Neural crest cell (in vitro differentiated cells): ENCODE data around the gene MYOD1. TPM values are rescaled to one million over a fixed set of nuclear protein-coding genes. Genes with fewer than 3 reads are reported as not detected.

ENCODE experiments used
- DNase-seq: peaks from one replicate; pipeline ENCODE4 v3.0.0; 2021; ENCODE audit warnings: low read depth, mixed read lengths, low spot score
- H3K27ac Mint-ChIP-seq: one replicate; pipeline ENCODE4 v1.8.0; 2021; ENCODE audit warnings: mild to moderate bottlenecking, mixed read lengths; ENCODE audit not compliant: unreplicated experiment
- H3K27me3 Mint-ChIP-seq: 2 replicates; pipeline ENCODE4 v1.8.0; 2021; ENCODE audit warnings: low read depth, mild to moderate bottlenecking, mixed read lengths
- H3K36me3 Mint-ChIP-seq: 2 replicates; pipeline ENCODE4 v1.8.0; 2021; ENCODE audit warnings: low read depth, mild to moderate bottlenecking, mixed read lengths
- H3K4me1 Mint-ChIP-seq: 2 replicates; pipeline ENCODE4 v1.8.0; 2021; ENCODE audit warnings: mixed read lengths
- H3K4me3 Mint-ChIP-seq: one replicate; pipeline ENCODE4 v1.8.0; 2021; ENCODE audit warnings: mild to moderate bottlenecking, mixed read lengths
- H3K9me3 Mint-ChIP-seq: 2 replicates; pipeline ENCODE4 v1.8.0; 2021; ENCODE audit warnings: mixed read lengths
- CTCF ChIP-seq: fragments of 200-600 bp; sonication (generic); conservative IDR thresholded peaks from 2 replicates; pipeline ENCODE4 v1.5.0; 2021; ENCODE audit warnings: antibody characterized with exemption, mild to moderate bottlenecking
- total RNA-seq: library from RNA; stranded (reverse); gene quantifications from 2 replicates; pipeline ENCODE4 v1.2.1, GENCODE V29; 2021

MYOD1 gene
- total RNA-seq, 1 donor from 2014 or later: not detected

- Mint-ChIP-seq H3K4me1 (peaks cover 34% of the 10 kb centered on the region), H3K9me3 (no peaks in the 10 kb centered on the region), H3K36me3 (peaks cover 4% of the 10 kb centered on the region), H3K4me3 (no peak overlapping the region), H3K27ac (no peak overlapping the region), H3K27me3 (no peaks in the 10 kb centered on the region)
- no peak for DNase-seq
- no peak for TF ChIP-seq CTCF
Measured at GRCh38 chr11:17768547-17768946, 49.2 kb downstream of the MYOD1 start.

DNA sequence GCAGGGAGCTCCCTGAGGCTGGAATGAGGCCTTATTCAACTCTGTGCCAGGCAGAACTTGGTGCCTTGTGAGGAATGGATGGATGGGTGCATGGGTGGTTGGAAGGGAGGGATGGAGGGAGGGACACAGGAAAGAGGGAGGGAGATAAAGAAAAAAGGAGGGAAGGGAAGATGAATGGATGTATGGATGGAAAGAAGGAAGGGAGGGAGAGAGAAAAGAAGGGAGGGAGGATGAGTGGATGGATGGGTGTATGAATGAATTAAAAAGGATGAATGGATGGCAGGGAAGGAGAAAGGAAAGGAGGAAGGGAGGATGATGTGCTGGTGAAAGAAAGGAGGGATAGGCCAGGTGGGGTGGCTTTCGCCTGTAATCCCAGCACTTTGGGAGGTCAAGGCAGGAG lies 49.8 kb downstream of the MYOD1 start:
- no peak overlapping the region for H3K27ac Mint-ChIP-seq
- no peak for DNase-seq
- peaks cover 30% of the 10 kb centered on the region for H3K4me1 Mint-ChIP-seq
- no peak overlapping the region for H3K4me3 Mint-ChIP-seq
- TF ChIP-seq CTCF: no peak
- H3K9me3 Mint-ChIP-seq: no peaks in the 10 kb centered on the region
- peaks cover 4% of the 10 kb centered on the region for H3K36me3 Mint-ChIP-seq
- H3K27me3 Mint-ChIP-seq: no peaks in the 10 kb centered on the region

- Mint-ChIP-seq H3K36me3 (peaks cover 4% of the 10 kb centered on the region), H3K4me1 (peaks cover 24% of the 10 kb centered on the region), H3K27ac (peak overlapping the region; percentile 97), H3K4me3 (no peak overlapping the region), H3K9me3 (no peaks in the 10 kb centered on the region), H3K27me3 (no peaks in the 10 kb centered on the region)
- TF ChIP-seq CTCF: peak; percentile 36
- no peak for DNase-seq
Measured at GRCh38 chr11:17770048-17770652, 50.8 kb downstream of the MYOD1 start.

DNA sequence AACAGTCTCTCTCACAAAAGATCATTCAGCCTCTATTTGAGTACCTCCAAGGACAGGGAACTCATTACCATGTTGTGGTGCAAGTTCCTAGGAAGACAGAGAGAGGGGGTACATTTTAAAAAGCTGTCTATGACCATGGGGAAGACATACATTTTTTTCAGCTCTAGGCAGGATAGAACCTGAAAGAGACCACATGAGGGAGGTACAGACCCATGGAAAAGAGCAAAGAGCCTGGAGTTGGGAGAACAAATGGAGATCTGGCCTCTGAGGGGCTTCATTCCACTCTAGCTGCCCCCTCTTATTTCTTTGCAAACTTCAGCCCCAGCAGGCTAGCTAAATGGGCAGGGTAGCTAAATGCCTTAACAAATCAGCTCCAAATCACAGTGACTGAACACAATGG lies 51.5 kb downstream of the MYOD1 start:
- TF ChIP-seq CTCF: no peak
- H3K27me3 Mint-ChIP-seq: no peaks in the 10 kb centered on the region
- H3K27ac Mint-ChIP-seq: peak overlapping the region; percentile 37
- peaks cover 16% of the 10 kb centered on the region for H3K4me1 Mint-ChIP-seq
- no peak for DNase-seq
- no peak overlapping the region for H3K4me3 Mint-ChIP-seq
- H3K36me3 Mint-ChIP-seq: peaks cover 4% of the 10 kb centered on the region
- H3K9me3 Mint-ChIP-seq: no peaks in the 10 kb centered on the region

DNA sequence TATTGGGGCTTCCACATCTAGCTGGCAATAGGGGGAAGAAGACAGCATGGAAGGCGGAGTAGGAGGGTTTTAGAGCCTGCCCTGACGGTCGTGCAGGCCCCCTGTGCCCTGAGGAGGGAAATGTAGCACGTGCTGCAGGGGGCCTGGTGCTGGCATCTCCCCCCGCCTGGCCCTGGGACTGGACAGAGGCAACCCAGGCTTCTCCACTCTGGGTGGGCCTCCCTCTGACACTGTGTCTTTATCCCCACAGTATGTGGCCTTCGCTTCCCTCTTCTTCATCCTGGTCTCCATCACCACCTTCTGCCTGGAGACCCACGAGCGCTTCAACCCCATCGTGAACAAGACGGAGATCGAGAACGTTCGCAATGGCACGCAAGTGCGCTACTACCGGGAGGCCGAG lies 52.0 kb downstream of the MYOD1 start:
- Mint-ChIP-seq H3K4me3 (no peak overlapping the region), H3K9me3 (no peaks in the 10 kb centered on the region), H3K27ac (no peak overlapping the region), H3K4me1 (peaks cover 11% of the 10 kb centered on the region), H3K36me3 (peaks cover 4% of the 10 kb centered on the region), H3K27me3 (no peaks in the 10 kb centered on the region)
- no peak for TF ChIP-seq CTCF
- DNase-seq: no peak

Other genes starting within 250 kb of the MYOD1 start
- 4.6 and 6.1 TPM in 2 replicates for gene ABCC8, start 242.7 kb upstream of the MYOD1 start, total RNA-seq
- gene USH1C, start 175.2 kb upstream of the MYOD1 start, total RNA-seq: not detected in 2 replicates
- not detected in 2 replicates for gene OTOG, start 172.3 kb upstream of the MYOD1 start, total RNA-seq
- 10.2 and 10.9 TPM in 2 replicates for gene KCNC1, start 15.2 kb downstream of the MYOD1 start, total RNA-seq